ENCODE measurements around the gene UBE2Q2.
"Not testable (repeated sequence)": the region's sequence is repeated elsewhere in the genome, so short reads cannot be mapped to it uniquely, and the experiment has no call there.

UBE2Q2 gene

GRCh38 chr15:75842722-75843677, at the start of gene UBE2Q2:
Gene UBE2Q2, plus strand, starts transcription at chr15:75843447. Its CDS starts 220 bp downstream, at chr15:75843667.
- no peak for TF ChIP-seq CTCF (IDR thresholded peaks at IDR 0.05; ENCODE audit: borderline replicate concordance, insufficient read depth, low read depth, low read length)
- peak within 1 kb of the TSS; percentile 94 for H3K4me3 ChIP-seq (ENCODE audit: low read depth, low read length)

GRCh38 chr15:75796321-75796720, 46.9 kb upstream of the UBE2Q2 start:
- TF ChIP-seq CTCF (IDR thresholded peaks at IDR 0.05; ENCODE audit: borderline replicate concordance, insufficient read depth, low read depth, low read length): no peak

GRCh38 chr15:75797146-75797545, 46.1 kb upstream of the UBE2Q2 start:
- not testable (repeated sequence) for H3K4me3 ChIP-seq (ENCODE audit: low read depth, low read length)

More at GRCh38 chr15:75796321-75796720, 46.9 kb upstream of the UBE2Q2 start:
- H3K4me3 ChIP-seq (ENCODE audit: low read depth, low read length): no peak overlapping the region

GRCh38 chr15:75799190-75799589, 44.1 kb upstream of the UBE2Q2 start:
- no peak overlapping the region for H3K4me3 ChIP-seq (ENCODE audit: low read depth, low read length)
- TF ChIP-seq CTCF (IDR thresholded peaks at IDR 0.05; ENCODE audit: borderline replicate concordance, insufficient read depth, low read depth, low read length): no peak

- H3K4me3 ChIP-seq (ENCODE audit: low read depth, low read length): not testable (repeated sequence)
Measured at GRCh38 chr15:75800409-75800808, 42.8 kb upstream of the UBE2Q2 start.

GRCh38 chr15:75801859-75802593, 41.2 kb upstream of the UBE2Q2 start:
- no peak overlapping the region for H3K4me3 ChIP-seq (ENCODE audit: low read depth, low read length)
- peak; percentile 93 for TF ChIP-seq CTCF (IDR thresholded peaks at IDR 0.05; ENCODE audit: borderline replicate concordance, insufficient read depth, low read depth, low read length)

- H3K4me3 ChIP-seq (ENCODE audit: low read depth, low read length): not testable (repeated sequence)
Measured at GRCh38 chr15:75807486-75807885, 35.8 kb upstream of the UBE2Q2 start.

- H3K4me3 ChIP-seq (ENCODE audit: low read depth, low read length): not testable (repeated sequence)
Measured at GRCh38 chr15:75808009-75808408, 35.2 kb upstream of the UBE2Q2 start.

GRCh38 chr15:75808563-75808962, 34.7 kb upstream of the UBE2Q2 start:
- no peak overlapping the region for H3K4me3 ChIP-seq (ENCODE audit: low read depth, low read length)
- TF ChIP-seq CTCF (IDR thresholded peaks at IDR 0.05; ENCODE audit: borderline replicate concordance, insufficient read depth, low read depth, low read length): no peak

Data from GM12875 (cell line).